ENCODE results near the gene SC5D.

SC5D gene

DNA sequence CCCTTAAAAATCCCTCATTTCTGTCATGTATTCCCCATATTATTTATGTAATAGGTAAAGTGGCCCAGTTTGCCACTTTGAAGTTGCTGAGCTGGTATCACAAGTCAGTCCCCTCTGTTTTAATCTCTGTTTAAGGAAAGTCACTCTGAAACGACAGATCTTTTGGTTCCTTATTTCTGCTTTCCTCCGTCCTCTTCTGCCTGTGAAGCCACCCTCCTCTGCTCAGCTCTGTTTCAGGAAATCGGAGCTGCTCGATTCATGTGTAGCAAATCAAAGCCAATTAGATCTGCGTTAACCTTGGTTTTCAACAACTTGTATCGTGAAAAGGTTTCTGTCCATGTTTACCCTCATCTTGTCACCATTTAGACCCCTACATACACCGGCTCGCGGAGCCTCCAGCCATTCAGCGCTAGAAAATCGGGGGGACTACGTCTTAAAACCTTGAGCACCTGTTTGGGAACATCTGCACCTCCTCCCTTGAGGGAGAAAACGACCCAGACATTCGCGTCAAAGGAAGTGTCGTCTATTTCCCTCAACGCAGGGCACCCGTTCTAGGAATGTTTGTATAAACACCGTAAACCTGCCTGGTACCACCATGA is 576 bp upstream of the SC5D start:
- DNase-seq (ENCODE audit: low read depth in 2 of 2), result no peak

DNA sequence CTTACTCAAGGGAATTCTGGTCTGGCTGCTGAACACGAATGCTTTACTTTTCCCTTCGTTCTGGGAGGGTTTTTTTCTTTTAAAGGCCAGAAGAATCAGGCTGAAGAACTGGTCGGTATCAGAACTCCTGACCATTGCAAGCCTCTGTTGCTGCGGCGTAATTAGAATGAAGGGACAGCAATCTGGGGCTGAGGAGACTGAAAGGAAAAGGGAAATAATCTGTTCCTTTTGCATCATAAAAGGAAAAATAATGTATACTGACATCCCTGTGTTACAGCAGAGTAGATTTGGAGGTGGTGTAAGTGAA is 670 bp downstream of the SC5D start:
- no peak for DNase-seq (ENCODE audit: low read depth in 2 of 2)

DNA sequence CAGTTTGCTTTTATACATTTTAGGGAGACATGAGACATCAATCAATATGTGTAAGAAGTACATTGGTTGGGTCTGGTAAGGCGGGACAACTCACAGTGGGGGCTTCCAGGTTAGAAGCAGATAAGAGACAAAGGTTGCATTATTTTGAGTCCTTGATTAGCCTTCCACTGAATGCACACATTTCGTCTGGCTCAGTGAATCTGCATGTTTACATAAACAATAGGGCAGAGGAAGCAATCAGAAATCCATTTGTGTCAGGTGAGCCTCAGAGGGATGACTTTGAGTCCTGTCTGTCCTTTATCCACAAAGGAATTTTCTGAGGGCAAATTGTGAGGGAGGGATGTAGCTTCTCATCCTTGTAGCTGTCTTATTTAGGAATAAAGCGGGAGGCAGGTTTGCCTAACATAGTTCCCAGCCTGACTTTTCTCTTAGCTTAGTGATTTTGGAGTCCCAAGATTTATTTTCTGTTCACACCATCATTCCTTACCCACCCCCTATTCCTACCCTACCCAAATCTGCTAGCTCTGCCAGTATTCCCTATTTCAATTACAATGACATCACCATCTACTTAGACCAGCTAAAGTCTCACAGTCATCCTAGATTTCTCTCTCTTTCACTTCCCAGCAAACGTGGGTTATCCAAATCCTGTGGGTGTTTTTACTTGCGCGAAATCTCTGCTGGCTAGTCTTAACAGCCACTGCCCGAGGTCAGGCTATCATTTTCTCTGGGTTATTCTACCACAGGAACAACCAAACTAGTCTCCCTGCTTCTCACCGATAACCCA is 2.9 kb downstream of the SC5D start:
- no peak for DNase-seq (ENCODE audit: low read depth in 2 of 2)

DNA sequence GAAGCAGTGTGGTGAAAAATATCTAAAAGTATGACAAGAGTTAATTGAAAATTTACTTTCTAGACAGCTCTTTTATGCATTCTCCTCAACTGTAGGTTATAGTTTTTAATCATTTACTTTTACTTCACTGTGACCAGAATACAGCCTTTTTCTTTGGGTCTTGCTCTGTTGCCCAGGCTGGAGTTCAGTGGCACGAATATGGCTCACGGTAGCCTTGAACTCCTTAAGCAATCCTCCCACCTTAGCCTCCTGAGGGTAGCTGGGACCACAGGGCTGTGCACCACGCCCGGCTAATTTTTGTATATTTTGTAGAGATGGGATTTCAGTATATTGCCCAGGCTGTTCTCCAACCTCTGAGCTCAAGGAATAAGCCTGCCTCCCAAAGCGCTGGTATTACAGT is 5.3 kb downstream of the SC5D start:
- no peak for DNase-seq (ENCODE audit: low read depth in 2 of 2)

DNA sequence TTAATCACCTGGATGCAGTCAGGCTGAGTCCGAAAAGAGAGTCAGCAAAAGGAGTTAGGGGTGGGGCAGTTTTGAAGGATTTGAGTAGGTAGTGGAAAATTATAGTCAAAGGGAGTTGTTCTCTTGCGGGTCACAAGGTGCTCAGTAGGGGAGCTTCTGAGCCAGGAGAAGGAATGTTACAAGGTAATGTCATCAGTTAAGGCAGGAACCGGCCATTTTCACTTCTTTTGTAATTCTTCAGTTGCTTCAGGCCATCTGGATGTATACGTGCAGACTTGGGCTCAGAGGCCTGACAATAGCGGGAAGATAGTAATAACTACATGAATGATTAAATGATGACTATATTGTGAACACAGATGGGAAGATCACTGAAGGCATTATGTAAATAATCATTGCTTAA is 6.2 kb downstream of the SC5D start:
- DNase-seq (ENCODE audit: low read depth in 2 of 2), result no peak

DNA sequence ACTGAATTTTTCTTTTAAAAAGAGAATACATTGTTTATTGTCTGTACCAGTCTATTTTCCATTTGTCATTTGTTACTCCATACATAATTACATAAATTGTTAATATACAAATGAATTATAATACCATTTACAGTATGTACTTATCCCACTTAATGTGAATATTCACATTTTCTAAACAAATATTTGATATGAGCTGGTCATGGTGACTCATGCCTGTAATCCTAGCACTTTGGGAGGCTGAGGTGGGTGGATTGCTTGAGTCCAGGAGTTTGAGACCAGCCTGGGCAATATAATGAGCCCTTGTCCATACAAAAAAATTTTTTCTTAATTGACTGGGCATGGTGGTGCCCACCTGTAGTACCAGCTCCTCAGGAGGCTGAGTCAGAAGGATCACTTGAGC is 6.8 kb downstream of the SC5D start:
- no peak for DNase-seq (ENCODE audit: low read depth in 2 of 2)

DNA sequence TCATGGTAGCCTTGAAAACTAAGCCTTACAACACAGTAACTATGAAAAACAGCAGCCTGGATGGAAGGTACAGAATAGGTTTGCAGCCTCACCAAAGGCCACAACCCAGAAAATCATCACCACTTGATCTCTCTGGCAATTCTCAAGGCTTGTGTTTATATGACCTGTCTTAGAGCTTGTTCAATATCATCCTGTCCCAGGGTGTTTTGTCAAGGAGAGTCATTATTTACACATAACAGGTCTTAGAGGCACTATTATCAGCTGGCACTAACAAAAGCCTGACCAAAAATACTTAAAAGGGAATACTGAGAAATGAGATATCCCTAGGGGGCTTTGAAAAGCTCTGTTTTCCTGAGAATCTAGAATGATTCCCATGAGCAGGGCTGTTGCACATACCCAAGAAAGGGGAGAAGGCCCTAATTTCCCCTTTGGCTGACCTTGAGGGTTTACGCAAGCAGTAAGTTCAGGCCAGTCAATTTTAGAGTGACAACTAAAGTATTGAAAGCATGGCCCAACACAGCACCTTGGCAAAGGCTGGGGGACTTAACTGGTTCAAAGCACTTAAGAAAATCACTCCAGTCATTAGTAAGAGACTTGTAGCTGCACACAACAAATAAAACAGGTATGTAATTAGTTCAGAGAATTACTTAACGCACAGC is 7.9 kb downstream of the SC5D start:
- DNase-seq (ENCODE audit: low read depth in 2 of 2), result no peak

DNA sequence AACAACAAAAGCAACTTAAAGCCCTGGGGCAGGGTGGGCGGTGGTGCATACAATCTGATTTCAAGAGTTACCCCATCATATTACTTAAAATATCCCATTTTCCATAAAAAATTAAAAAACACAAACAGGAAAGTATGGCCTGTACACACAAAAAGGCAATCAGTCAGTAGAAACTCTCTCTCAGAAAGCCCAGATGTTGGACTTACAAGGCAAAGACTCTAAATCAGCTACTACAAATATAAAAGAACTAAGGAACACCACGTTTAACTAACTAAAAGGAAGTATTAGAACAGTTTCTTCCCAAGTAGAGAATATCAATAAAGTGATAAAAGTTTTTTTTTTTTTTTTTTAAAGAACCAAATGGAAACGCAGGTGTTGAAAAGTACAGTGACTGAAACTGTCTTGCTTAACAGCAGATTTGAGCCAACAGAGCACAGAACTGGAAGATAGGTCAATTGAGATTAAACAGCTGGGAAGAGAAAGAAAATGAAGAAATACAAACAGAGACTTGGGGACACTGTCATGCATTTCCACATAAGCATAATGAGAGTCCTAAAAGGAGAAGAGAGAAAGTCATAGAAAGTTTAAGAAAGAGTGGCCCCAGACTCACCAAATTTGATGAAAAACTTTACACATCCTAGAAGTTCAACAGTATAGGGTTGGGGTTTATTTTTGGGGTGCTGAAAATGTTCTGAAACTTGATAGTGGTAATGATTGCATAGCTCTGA is 8.6 kb downstream of the SC5D start:
- DNase-seq (ENCODE audit: low read depth in 2 of 2), result no peak

DNA sequence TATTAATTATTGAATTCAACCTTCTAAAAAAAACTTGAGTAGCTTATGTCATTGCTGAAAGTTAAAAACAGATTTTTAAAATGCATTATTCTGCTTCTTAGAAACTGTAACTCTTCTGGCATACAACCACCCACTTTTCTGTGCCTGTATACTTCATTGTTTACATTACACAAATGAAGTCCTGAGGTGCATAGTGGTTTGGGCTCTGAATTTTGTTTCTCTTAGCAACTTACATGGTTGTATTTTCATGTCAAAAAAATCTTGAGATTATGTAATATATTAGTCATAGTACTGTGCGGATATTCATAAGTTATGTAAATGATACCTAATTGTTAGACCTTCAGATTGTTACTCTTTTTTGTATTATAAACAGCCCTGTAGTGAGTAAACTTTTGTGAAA is 12.2 kb downstream of the SC5D start:
- no peak for DNase-seq (ENCODE audit: low read depth in 2 of 2)

DNA sequence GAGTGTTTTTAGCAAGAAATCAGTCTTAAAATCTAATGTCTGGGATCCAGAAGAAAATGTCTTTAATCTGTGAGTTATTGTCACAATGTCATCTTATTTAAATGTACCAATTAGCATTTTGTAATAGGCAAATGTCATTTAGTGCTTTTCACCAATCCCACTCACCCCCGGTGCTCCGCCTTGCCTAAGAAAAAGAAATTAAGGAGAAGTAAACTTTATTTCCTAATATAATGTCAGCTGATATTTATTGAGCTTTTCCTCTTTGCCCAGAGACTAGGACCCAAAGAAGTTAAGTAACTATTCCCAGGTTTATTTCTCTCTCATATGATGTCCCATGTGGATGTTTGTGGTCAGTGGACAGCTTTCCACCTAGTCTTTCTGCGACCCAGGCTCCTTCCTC is 16.2 kb downstream of the SC5D start:
- no peak for DNase-seq (ENCODE audit: low read depth in 2 of 2)

DNA sequence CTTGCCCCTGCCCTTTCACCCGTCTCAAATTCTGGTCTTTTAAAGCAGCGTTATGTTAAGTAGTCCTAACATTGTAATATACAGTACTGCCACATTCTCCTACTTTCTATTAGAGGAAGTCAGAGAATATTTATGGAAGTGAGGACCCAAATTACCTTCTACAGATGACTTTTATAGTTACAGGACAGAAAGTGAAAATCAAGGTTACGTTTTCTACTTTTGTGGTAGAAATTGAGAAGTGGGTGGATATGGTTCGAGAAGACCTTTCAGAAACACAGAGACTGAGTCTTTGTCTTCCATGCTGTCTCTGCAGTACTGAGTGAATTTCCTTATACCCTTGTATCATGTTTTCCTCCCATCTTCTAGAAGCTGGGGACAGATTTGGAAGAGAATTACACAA is 17.1 kb downstream of the SC5D start:
- no peak for DNase-seq (ENCODE audit: low read depth in 2 of 2)

DNA sequence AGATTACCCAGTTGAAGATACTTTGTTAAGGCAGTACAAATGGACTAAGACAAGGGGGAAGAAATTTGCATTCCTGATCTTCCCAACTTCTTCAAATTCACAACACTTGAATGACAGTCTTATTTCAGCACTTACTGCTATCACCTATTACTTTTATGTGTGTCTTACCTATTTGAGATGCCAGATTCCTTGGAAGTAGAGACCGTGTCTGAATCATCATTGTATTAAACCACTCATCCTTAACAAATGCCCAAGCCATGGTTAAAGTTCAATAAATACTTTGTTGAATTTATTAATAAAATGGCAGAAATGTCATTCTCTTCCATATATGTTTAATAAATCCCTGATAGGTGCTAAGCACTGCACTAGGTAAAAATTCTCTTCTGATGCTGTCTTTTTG is 18.3 kb downstream of the SC5D start:
- DNase-seq (ENCODE audit: low read depth in 2 of 2), result no peak

DNA sequence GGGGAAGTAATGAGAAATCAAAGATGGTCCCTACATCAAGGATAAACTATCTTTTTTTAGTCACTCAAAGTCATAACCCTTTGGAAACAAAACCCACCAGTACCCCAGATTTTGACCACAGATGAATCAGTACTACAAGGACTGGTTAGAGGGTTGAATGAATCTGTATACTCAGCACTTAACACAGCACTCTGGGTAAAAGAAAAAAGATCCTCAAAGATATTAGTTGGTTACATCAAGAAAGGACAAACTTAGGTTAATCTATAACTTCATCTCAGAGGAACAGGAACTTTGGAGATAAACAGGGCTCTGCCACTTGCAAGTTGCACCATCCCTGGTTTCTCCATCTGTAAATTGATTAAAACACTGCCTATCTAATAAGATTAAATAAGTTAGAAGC is 18.8 kb downstream of the SC5D start:
- DNase-seq (ENCODE audit: low read depth in 2 of 2), result no peak

DNA sequence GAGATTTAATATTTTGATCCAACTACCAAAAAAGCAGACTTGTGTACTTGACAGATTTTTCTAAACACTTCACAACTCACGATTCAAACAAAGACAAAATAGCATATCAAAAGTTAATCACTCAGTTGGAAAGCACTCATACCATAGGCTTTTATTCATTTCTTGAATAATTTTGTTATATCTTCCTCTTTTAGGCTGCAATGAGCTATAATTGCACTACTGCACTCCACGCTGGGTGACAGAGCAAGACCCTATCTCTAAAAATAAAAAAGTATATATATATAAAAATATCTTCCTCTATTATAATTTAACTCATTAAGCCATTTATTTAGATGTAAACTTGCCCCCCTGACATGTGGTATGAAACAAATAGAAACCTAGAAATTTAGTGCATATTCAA is 19.9 kb downstream of the SC5D start:
- DNase-seq (ENCODE audit: low read depth in 2 of 2), result no peak

DNA sequence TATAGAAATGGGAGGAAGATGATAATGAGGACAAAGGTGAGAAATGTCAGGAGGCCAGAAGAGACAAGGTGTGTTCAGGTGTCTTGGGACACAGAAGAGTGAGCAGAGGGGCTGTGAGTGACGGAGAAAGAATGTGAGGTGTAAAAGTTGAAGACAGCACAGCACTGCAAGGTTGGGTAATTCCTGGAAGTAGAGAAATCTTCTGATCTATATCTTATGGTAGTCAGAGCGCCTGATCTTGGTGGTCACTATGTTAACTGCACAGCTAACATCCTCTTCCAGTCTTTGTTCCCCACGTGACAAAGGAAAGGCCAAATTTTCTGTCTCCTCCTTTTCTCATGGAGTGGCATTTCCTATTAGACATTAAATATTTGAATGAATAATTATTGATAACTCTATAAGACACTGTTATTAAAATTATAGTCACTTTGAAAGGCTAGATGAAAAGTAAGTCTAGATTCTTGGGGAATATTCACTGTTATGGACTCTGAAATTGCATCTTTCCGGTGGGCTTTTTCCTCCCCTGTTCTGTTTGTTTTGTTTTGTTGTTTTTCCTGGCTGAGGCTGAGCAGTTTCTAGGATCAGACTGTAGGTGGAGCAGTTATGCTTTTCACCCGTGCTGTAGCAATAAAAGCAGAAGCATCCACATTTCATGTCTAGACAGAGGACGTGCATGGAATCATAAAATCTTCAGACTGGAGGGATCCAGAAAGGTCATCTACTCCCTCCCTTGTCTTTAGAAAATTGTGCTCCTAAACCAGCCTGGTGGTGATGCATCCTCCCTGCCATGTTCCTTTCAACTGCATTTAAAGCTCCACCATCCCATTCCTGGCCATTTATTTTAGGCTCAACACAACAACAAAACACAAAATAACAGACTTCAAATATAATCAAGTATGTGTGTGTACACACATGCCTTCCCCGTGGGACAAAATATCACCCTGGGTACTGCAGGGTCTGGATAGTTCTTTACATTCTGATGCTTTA is 26.6 kb downstream of the SC5D start:
- no peak for DNase-seq (ENCODE audit: low read depth in 2 of 2)

DNA sequence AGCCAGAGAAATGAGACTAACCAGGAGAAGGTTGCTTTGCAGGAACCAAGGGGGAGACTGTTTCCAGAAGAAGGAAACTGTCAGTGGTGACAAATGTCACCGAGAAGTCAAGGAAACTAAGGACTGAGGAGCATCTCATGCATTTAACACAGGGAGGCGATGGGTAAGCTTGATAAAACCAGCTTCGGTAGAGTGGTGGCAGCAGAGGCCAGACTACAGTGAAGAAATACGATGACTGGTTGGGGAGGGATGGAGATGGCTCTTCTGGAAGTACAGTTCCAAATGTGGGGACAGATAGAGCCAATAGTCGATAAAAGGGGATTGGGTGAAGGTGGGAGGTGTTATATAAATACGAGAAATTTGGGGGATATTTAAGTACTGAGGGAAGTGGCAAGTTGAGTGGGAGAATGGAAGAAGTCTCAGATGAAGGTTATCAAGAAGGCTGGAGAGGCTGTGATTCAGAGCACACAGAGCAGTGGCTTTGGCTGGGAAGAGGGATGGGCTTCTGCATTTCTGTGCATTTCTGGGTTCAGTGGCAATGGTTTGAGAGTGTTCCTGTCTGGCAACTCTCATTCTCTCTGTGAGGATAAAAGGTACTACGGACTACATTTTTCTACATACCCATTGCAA is 29.2 kb downstream of the SC5D start:
- DNase-seq (ENCODE audit: low read depth in 2 of 2), result no peak

DNA sequence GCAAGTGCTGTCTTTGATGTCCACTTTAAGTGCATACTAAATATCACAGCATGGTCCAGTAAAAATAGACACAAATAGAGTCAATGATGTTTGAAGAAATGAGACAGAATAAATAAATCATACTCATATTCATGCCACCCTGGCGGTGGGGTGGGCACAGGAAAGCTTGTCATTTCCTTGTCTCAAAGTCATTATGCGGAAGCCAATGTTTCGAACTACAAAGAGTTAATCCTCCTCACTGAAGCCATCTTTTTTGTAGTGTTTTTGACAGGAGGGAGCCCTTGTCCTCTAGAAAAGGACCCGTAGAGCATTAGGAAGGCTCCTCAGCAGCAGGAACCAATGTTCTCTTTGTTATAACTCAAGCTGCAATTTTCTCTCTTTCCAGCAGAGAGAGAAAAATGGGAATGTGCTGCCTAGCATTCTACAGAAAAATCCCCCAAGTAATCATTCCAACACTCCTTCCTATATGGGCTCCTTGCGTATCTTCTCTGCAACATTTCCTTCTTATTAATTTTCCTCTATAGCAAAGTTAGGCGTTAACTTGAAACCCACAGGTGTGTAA is 30.6 kb downstream of the SC5D start:
- no peak for DNase-seq (ENCODE audit: low read depth in 2 of 2)

DNA sequence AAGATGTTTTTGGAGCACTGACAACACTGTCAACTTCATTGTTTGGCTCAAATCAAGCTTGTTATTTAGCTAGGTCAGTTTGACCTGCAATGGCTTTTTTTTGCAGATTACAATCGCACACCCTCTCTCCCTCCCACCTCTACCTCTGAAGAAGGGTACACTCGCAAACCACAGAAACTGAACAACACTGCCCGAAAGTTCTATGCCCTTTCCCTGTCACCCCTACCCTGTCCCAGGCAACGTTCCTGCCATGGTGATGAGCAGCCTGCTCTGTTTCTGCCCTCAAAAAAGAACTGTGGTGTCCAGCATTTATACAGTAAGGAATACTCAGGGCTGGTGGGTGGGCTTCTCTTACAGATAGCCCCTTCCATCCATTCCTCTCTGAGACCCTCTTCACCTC is 33.7 kb downstream of the SC5D start:
- no peak for DNase-seq (ENCODE audit: low read depth in 2 of 2)

DNA sequence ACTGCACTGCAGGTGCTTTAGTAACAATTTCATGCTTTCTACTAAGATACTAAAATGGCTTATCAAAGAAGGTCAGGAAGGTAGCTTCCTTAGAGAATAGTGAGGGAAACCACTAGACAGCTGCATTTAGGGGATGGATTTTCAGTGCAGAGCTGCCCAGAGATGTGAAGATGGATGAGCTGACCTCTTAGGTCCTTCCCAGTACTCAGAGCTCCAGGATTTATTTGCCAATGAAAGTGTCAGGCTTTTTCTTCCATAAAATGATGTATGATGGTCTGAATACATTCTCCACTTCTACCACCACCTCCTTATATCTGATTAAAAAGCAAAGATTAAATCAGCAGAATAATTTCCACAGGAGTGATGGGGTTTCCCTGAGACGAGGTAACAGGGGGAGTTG is 35.0 kb downstream of the SC5D start:
- DNase-seq (ENCODE audit: low read depth in 2 of 2), result no peak

DNA sequence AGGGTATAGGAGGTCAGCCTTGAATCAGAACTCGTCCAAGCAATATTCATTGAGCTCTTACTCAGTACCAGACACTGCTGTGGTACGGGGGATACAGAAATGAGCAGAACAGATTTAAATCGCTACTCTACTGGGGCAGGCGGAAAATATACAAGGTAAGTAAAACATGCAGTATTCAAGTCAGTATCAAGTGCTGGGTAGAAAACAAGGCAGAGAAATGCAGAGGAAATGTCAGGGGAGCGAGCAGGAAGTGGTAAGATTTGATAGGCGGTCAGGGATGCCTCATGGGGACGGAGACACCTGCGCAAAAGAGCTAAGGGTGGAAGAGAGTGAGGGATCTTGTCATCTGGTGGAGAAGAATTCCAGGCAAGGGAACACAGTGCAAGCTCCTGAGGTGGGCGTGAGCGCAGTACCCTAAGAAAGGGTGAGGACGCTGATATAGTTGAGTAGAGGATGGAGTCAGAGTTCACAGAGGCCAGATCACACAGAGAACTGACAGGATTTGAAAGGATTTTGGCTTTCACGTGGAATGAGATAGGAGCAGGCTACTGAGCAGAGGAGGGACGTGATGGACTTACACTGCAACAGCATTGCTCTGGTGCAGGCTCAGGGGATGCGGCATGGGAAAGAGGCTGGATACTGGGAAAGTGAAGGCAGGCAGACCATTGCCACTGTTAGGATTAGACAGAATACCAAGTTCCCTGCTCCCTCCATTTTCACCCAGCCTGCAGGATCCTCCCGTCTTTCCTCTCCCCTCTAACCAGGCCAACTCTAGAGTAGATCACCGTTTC is 35.8 kb downstream of the SC5D start:
- DNase-seq (ENCODE audit: low read depth in 2 of 2), result no peak

Data from stimulated activated CD4-positive, alpha-beta T cell treated with anti-CD3 and anti-CD28 coated beads, Interleukin-15, amount 100 ng/mL, for 48 hours (primary cell).